ENCODE data around the gene STOM.

GRCh38 chr9:121357011-121357410 lies 13.0 kb downstream of the STOM start:
- TF ChIP-seq CTCF (IDR thresholded peaks at IDR 0.05) (no peak), YY1 (IDR thresholded peaks at IDR 0.05; ENCODE audit: low read depth) (no peak), REST (IDR thresholded peaks at IDR 0.05; ENCODE audit: low read depth, low read length) (no peak), JUND (IDR thresholded peaks at IDR 0.05) (no peak), ZBTB33 (IDR thresholded peaks at IDR 0.05; ENCODE audit: borderline replicate concordance, low read depth) (no peak), SIN3A (IDR thresholded peaks at IDR 0.05; ENCODE audit: borderline replicate concordance, low read depth, low read length) (no peak), NFIC (IDR thresholded peaks at IDR 0.05; ENCODE audit: borderline replicate concordance) (no peak), RAD21 (IDR thresholded peaks at IDR 0.05; ENCODE audit: low read length) (no peak), POLR2AphosphoS5 (IDR thresholded peaks at IDR 0.05; ENCODE audit: low read depth, low read length) (no peak)
